ENCODE results near the gene TMEM17. TPM values are rescaled to one million over a fixed set of nuclear protein-coding genes. Genes with fewer than 3 reads are reported as not detected.
"Not testable (repeated sequence)": the region's sequence is repeated elsewhere in the genome, so short reads cannot be mapped to it uniquely, and the experiment has no call there.

TMEM17 gene, protein sequence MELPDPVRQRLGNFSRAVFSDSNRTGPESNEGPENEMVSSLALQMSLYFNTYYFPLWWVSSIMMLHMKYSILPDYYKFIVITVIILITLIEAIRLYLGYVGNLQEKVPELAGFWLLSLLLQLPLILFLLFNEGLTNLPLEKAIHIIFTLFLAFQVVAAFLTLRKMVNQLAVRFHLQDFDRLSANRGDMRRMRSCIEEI
- total RNA-seq: under 1 TPM; 0.46 to 0.84 TPM
- long read RNA-seq: 0 reads

GRCh38 chr2:62505750-62506420 lies at the start of gene TMEM17:
TMEM17 (minus strand) TSS chr2:62506195; CDS start chr2:62506129, 66 bp downstream.
- DNase-seq: peak; percentile 87 to 88
- intact Hi-C loops (cut with DNase I, micrococcal nuclease): no loop called here
- peak; percentile 92 for ATAC-seq

DNA sequence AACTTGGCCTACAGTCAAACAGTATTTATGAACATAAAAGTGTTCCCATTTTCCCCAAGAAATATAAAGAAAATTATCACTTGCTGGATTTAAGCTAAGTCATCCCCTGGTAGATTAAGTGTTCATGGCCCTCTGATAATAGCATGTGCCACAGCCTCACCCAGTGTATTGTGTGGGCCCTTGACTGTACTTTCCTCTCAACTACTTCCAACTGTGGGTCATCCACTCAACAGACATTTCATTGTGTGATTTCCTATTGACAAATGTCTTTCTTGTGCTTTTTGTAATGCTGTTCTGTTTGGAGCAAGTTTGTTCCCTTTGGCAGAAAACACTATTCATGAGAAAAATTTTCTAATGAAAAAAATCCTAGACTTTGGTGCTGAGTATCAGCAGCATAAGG lies 48.4 kb upstream of the TMEM17 start:
- DNase-seq (no peak), ATAC-seq (no peak)
- intact Hi-C loops (cut with DNase I, micrococcal nuclease): no loop called here

DNA sequence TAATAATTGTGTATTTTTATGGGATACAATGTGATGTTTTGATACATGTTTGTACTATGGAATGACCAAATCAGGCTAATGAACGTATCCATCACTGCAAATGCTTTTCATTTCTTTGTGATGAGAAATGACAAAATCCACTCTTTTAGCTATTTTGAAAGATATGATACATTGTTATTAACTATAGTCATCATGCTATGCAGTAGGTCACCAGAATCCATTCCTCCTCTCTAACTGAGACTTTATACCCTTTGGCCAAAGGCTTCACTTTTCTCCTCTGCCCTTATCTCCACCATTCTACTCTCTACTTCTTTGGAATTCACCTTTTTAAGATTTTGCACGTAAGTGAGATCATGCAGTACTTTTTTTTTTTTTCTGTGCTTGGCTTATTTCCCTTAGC lies 44.5 kb upstream of the TMEM17 start:
- intact Hi-C loops (cut with DNase I, micrococcal nuclease): no loop called here
- ATAC-seq (no peak), DNase-seq (no peak)

GRCh38 chr2:62547854-62548253 lies 41.9 kb upstream of the TMEM17 start:
- intact Hi-C loops (cut with DNase I, micrococcal nuclease): no loop called here
- ATAC-seq: peak; percentile 85
- DNase-seq: no peak

- ATAC-seq: no peak
- DNase-seq: no peak
- intact Hi-C loops (cut with DNase I, micrococcal nuclease): no loop called here
Observed at GRCh38 chr2:62545261-62545660, 39.3 kb upstream of the TMEM17 start.

- intact Hi-C loops (cut with DNase I, micrococcal nuclease): no loop called here
- DNase-seq (no peak), ATAC-seq (peak; percentile 97)
Observed at GRCh38 chr2:62540408-62541168, 34.6 kb upstream of the TMEM17 start.

DNA sequence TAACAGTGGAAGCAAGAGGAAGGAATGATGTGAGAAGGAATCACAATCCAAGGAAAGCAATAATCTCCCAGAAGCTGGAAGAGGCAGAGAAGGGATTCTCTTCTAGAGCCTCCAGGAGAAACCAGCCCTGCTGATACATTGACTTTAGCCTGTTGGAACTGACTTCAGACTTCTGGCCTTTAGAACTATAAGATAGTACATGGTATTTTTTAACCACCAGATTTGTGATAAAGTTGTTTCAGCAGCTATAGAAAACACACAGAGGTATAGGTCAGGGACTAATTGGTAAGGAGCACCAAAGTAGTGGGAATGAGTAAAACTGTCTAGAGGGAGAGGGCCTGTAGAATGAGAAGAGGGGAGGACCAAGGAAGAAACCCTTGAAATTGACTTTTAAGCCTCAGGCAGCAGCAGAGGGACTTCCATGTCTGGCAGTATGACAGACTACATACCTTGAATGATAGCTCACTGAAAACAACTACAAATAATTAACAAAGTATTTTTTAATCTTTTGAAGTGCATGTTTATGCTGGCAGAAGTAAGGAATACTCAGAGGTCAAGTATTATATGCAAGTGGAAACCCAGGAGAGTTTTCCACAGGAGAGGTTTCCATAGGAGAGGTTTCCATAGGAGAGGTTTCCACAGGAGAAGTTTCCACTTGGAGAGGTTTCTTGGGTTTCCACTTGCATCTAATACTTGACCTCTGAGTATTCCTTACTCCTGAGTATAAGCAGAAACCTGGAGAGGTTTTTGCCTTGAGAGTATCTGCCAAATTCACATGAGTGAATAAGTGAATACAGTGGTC lies 33.8 kb upstream of the TMEM17 start:
- DNase-seq (no peak), ATAC-seq (no peak)
- intact Hi-C loops (cut with DNase I, micrococcal nuclease): no loop called here

DNA sequence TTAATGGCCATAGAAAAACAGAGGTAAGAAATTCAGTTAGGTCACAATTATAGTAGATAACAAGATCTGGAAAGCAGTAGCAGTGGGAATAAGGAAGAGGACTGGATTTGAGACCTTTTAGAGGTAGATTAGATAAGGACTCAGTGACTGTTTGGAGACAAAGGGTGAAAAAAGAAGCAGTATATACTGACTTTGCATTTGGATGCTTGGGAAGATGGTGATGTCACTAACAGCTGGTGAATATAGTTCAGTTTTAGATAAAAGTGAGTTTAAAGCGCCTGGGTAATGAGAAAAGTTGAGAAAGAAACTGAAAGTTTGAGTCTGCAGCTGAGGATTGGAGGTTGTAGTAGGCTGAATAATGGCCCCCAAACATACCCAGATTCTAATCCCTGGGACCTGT lies 32.8 kb upstream of the TMEM17 start:
- no peak for DNase-seq
- ATAC-seq: no peak
- intact Hi-C loops (cut with DNase I, micrococcal nuclease): no loop called here

GRCh38 chr2:62537814-62538213 lies 31.8 kb upstream of the TMEM17 start:
- ATAC-seq (no peak), DNase-seq (no peak)
- intact Hi-C loops (cut with DNase I, micrococcal nuclease): no loop called here

GRCh38 chr2:62536873-62537547 lies 31.0 kb upstream of the TMEM17 start:
- no peak for DNase-seq
- intact Hi-C loops (cut with DNase I, micrococcal nuclease): no loop called here
- ATAC-seq: no peak

- intact Hi-C loops (cut with DNase I, micrococcal nuclease): not testable (repeated sequence)
Observed at GRCh38 chr2:62535521-62535920, 29.5 kb upstream of the TMEM17 start.

DNA sequence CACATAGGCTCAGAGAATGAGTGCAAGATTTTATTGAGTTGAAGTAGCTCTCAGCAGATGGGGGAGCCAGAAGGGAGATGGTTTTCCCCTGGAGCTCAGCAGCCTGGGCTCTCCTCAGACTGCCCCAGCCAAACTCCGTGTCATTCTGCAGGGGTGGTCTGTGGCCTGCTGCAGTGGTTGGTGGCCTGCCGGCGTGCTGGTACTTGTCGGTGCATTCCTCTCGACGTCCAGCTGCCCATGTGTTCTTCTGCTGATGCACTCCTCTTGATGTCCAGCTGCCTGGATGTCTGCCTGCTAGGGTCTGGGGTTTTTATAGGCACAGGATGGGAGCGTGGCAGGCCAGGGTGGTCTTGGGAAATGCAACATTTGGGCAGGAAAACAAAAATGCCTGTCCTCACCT lies 25.6 kb upstream of the TMEM17 start:
- intact Hi-C loops (cut with DNase I, micrococcal nuclease): no loop called here
- no peak for DNase-seq
- no peak for ATAC-seq

More at GRCh38 chr2:62535521-62535920, 29.5 kb upstream of the TMEM17 start:
- ATAC-seq, DNase-seq: not testable (repeated sequence)

DNA sequence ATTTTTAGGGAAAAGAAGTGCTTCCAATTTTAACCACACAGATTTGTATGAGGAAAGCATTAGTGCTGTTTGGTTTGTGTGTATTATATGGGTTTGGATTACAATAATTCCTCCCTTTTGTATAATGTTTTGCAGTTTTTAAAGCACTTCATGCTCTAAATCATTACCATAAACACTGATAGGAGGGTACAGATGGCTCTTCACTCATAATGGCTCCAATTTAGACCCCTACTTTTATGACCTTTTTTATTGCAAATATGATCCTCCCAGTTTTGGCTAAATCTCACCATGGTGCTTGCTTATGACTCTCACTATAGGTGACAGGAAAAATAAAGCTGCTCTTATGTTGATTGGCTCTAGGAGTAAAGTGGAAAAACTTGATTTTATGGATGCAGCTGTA lies 23.8 kb upstream of the TMEM17 start:
- DNase-seq (no peak), ATAC-seq (no peak)
- intact Hi-C loops (cut with DNase I, micrococcal nuclease): no loop called here

DNA sequence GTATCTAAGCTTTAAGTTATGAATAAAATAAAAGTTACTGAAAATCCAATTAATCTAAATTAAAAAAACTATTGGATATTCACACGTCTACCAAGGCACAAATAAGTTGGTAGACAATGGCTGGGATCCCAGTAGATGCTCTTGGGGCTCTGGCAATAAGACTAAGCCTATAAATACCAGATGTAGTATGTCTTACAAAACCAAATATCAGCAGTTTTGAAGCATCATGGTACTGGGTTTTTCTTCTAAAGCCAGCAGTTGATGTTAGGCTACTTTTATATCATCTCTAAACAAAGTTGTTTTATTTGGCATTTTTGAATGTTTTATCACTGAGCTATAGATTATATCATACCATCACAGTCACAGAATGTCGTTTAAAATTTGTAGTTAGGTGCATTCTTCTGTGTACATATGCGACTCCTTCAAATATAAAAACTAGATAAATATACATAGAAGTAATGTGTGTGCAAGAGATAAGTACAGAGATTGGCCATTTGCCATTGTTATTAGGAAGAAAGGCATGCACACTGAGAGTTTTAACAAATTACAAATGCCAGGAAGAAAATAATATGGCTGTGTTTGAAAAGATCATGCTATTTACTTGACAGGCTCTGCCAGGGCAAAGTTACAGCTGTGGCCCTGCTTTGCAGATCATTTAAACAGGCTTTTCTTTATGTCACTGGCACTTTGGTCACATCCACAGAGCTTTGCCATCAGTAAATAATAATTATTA lies 21.6 kb upstream of the TMEM17 start:
- no peak for DNase-seq
- intact Hi-C loops (cut with DNase I, micrococcal nuclease): no loop called here
- ATAC-seq: no peak

- no peak for DNase-seq
- intact Hi-C loops (cut with DNase I, micrococcal nuclease): no loop called here
- ATAC-seq: no peak
Observed at GRCh38 chr2:62526531-62527381, 20.8 kb upstream of the TMEM17 start.

GRCh38 chr2:62525549-62526269 lies 19.7 kb upstream of the TMEM17 start:
- no peak for ATAC-seq
- no peak for DNase-seq
- intact Hi-C loops (cut with DNase I, micrococcal nuclease): no loop called here

Data from left colon (tissue), 2 donors.